ENCODE measurements around the gene CNTROB.

DNA sequence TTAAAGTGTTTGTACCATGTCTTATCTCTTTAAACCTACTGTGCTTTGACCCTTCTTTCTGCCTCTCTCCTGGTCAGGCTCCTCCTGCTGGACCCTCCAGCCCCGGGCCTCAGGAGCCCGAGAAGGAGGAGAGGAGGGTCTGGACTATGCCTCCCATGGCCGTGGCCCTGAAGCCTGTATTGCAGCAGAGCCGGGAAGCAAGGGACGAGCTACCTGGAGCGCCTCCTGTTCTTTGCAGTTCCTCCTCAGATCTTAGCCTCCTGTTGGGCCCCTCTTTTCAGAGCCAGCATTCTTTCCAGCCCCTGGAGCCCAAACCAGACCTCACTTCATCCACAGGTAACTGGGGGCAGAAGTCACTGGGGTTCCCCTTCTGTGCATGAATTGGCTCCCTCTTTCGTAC lies 13.6 kb downstream of the CNTROB start:
- no peak for TF ChIP-seq EZH2 (IDR thresholded peaks at IDR 0.05; ENCODE audit: borderline replicate concordance, insufficient read depth, low read depth, low read length, poor library complexity, severe bottlenecking)
- TF ChIP-seq, protein P1, sequence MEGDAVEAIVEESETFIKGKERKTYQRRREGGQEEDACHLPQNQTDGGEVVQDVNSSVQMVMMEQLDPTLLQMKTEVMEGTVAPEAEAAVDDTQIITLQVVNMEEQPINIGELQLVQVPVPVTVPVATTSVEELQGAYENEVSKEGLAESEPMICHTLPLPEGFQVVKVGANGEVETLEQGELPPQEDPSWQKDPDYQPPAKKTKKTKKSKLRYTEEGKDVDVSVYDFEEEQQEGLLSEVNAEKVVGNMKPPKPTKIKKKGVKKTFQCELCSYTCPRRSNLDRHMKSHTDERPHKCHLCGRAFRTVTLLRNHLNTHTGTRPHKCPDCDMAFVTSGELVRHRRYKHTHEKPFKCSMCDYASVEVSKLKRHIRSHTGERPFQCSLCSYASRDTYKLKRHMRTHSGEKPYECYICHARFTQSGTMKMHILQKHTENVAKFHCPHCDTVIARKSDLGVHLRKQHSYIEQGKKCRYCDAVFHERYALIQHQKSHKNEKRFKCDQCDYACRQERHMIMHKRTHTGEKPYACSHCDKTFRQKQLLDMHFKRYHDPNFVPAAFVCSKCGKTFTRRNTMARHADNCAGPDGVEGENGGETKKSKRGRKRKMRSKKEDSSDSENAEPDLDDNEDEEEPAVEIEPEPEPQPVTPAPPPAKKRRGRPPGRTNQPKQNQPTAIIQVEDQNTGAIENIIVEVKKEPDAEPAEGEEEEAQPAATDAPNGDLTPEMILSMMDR (IDR thresholded peaks at IDR 0.05): no peak
